ENCODE data around the gene KCNF1.

Gene KCNF1

DNA sequence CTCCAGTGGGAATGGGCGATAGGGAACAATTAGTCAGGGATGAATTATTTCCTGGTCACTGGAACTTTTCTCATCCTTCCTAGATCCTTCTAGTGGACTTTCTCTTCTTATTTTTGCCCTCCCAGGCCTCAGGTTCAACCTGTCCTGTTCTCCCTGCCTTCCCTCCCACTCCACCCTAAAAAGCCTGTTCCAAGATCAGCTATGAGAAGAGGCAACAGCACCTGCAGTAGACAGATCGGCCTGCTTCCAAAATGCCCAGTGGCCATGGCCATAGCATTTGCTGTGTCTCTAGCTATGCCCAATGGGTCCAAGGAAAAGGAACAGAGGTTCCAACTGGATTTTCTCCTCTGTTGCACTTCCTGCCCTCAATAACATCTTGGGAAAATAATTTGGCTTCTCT is 16.5 kb upstream of the KCNF1 start:
- DNase-seq (ENCODE audit: low read depth, low spot score): no peak
- Histone ChIP-seq H3K9ac (ENCODE audit: insufficient read length, low read depth) (no peak overlapping the region), H3K36me3 (ENCODE audit: insufficient read depth, insufficient read length, low read length) (no peaks in the 10 kb centered on the region), H3K9me3 (ENCODE audit: insufficient read depth, low read length) (peaks cover 5% of the 10 kb centered on the region; the same call in 1 of the 2 replicates), H3K4me1 (ENCODE audit: insufficient read depth, insufficient read length) (no peaks in the 10 kb centered on the region), H3K27me3 (ENCODE audit: insufficient read depth, insufficient read length) (no peaks in the 10 kb centered on the region), H3K4me3 (ENCODE audit: insufficient read length, low read depth) (no peak overlapping the region)
- TF ChIP-seq SUZ12 (IDR thresholded peaks at IDR 0.05; ENCODE audit: extremely low read depth, insufficient read depth, insufficient read length): no peak
- TF ChIP-seq YY1 (IDR thresholded peaks at IDR 0.05; ENCODE audit: insufficient read depth, insufficient read length): no peak
- TF ChIP-seq ZNF274 (IDR thresholded peaks at IDR 0.05; ENCODE audit: low read depth, low read length): no peak

DNA sequence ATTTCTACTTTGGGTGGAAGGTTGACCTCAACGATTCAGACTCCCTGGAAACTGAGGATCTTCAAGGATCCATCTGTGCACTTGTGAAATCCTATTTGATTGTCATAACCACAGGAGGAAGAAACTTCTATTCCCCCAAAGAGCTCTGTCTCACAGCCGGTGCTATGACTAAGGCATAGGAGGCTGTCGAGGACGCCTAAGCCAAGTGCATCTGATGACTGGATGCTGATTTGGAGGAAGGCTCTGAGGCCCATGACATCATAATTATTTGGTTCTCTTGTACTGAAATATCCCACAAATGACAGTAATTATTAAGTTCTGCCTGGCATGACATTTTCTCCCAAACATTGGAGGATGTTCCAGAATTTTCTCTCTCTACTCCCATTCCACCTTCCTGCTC is 13.8 kb upstream of the KCNF1 start:
- Histone ChIP-seq H3K27me3 (ENCODE audit: insufficient read depth, insufficient read length) (no peaks in the 10 kb centered on the region), H3K4me1 (ENCODE audit: insufficient read depth, insufficient read length) (peaks cover 2% of the 10 kb centered on the region), H3K4me3 (ENCODE audit: insufficient read length, low read depth) (no peak overlapping the region), H3K36me3 (ENCODE audit: insufficient read depth, insufficient read length, low read length) (no peaks in the 10 kb centered on the region), H3K9me3 (ENCODE audit: insufficient read depth, low read length) (peaks cover 5% of the 10 kb centered on the region; the same call in 1 of the 2 replicates), H3K9ac (ENCODE audit: insufficient read length, low read depth) (no peak overlapping the region)
- DNase-seq (ENCODE audit: low read depth, low spot score): no peak
- TF ChIP-seq YY1 (IDR thresholded peaks at IDR 0.05; ENCODE audit: insufficient read depth, insufficient read length): no peak
- no peak for TF ChIP-seq SUZ12 (IDR thresholded peaks at IDR 0.05; ENCODE audit: extremely low read depth, insufficient read depth, insufficient read length)
- no peak for TF ChIP-seq ZNF274 (IDR thresholded peaks at IDR 0.05; ENCODE audit: low read depth, low read length)

DNA sequence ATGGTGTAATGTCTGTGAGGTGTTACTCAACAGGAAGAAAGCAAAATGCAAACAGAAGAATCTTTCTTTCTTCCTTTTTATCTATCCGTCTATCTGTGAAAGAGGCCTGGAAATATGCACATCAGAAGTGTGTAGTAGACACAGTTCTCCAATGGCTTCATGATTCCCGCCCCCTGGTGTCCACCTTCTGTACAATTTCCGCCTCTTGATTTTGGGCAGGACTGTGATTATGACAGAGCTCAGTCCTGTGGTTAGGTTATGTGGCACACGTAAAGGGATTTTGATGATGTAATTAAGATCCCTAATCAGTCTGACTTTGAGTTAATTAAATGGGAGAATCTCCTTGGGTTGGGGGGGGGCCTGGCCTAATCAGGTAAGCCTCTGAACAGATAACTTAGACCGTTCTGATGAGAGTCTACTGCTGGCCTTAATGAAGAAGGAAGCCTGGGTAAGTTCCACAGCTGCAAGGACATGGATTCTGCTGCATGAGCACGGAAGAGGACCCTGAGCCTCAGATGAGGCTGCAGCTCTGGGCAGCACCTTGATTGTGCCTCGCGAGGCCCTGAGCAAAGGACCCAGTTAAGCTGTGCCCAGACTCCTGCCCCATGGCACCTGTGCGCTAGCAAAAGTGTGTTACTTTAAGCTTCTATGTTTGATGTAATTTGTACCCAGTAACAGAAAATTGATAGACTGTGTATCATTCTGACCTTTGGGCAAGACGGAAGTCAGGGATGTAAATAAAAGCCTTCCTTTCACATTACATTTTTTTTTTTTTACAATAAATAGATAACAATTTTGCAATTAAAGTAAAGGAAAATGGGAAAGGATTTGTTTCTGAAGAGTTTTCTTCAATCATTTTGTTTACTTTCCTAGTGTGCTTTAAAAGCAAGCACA is 11.3 kb upstream of the KCNF1 start:
- Histone ChIP-seq H3K9ac (ENCODE audit: insufficient read length, low read depth) (no peak overlapping the region), H3K4me1 (ENCODE audit: insufficient read depth, insufficient read length) (peaks cover 2% of the 10 kb centered on the region), H3K27me3 (ENCODE audit: insufficient read depth, insufficient read length) (no peaks in the 10 kb centered on the region), H3K36me3 (ENCODE audit: insufficient read depth, insufficient read length, low read length) (no peaks in the 10 kb centered on the region), H3K4me3 (ENCODE audit: insufficient read length, low read depth) (no peak overlapping the region), H3K9me3 (ENCODE audit: insufficient read depth, low read length) (peaks cover 5% of the 10 kb centered on the region; the same call in 1 of the 2 replicates)
- no peak for TF ChIP-seq SUZ12 (IDR thresholded peaks at IDR 0.05; ENCODE audit: extremely low read depth, insufficient read depth, insufficient read length)
- no peak for TF ChIP-seq YY1 (IDR thresholded peaks at IDR 0.05; ENCODE audit: insufficient read depth, insufficient read length)
- no peak for TF ChIP-seq ZNF274 (IDR thresholded peaks at IDR 0.05; ENCODE audit: low read depth, low read length)
- no peak for DNase-seq (ENCODE audit: low read depth, low spot score)

- DNase-seq (ENCODE audit: low read depth, low spot score): no peak
- peaks cover 5% of the 10 kb centered on the region; the same call in 1 of the 2 replicates for H3K9me3 ChIP-seq (ENCODE audit: insufficient read depth, low read length)
- H3K36me3 ChIP-seq (ENCODE audit: insufficient read depth, insufficient read length, low read length): no peaks in the 10 kb centered on the region
- H3K27me3 ChIP-seq (ENCODE audit: insufficient read depth, insufficient read length): no peaks in the 10 kb centered on the region
- peaks cover 2% of the 10 kb centered on the region for H3K4me1 ChIP-seq (ENCODE audit: insufficient read depth, insufficient read length)
- TF ChIP-seq ZNF274 (IDR thresholded peaks at IDR 0.05; ENCODE audit: low read depth, low read length) (no peak), SUZ12 (IDR thresholded peaks at IDR 0.05; ENCODE audit: extremely low read depth, insufficient read depth, insufficient read length) (no peak)
- no peak overlapping the region for H3K4me3 ChIP-seq (ENCODE audit: insufficient read length, low read depth)
- no peak overlapping the region for H3K9ac ChIP-seq (ENCODE audit: insufficient read length, low read depth)
Measured at GRCh38 chr2:10901160-10901939, 10.4 kb upstream of the KCNF1 start.

- no peaks in the 10 kb centered on the region for H3K27me3 ChIP-seq (ENCODE audit: insufficient read depth, insufficient read length)
- no peaks in the 10 kb centered on the region for H3K36me3 ChIP-seq (ENCODE audit: insufficient read depth, insufficient read length, low read length)
- no peak overlapping the region for H3K4me3 ChIP-seq (ENCODE audit: insufficient read length, low read depth)
- TF ChIP-seq ZNF274 (IDR thresholded peaks at IDR 0.05; ENCODE audit: low read depth, low read length): no peak
- TF ChIP-seq YY1 (IDR thresholded peaks at IDR 0.05; ENCODE audit: insufficient read depth, insufficient read length): no peak
- TF ChIP-seq SUZ12 (IDR thresholded peaks at IDR 0.05; ENCODE audit: extremely low read depth, insufficient read depth, insufficient read length): no peak
- no peak overlapping the region for H3K9ac ChIP-seq (ENCODE audit: insufficient read length, low read depth)
- H3K4me1 ChIP-seq (ENCODE audit: insufficient read depth, insufficient read length): peaks cover 4% of the 10 kb centered on the region
- H3K9me3 ChIP-seq (ENCODE audit: insufficient read depth, low read length): peaks cover 3% of the 10 kb centered on the region; the same call in 1 of the 2 replicates
- no peak for DNase-seq (ENCODE audit: low read depth, low spot score)
Measured at GRCh38 chr2:10903861-10904210, 7.9 kb upstream of the KCNF1 start.

DNA sequence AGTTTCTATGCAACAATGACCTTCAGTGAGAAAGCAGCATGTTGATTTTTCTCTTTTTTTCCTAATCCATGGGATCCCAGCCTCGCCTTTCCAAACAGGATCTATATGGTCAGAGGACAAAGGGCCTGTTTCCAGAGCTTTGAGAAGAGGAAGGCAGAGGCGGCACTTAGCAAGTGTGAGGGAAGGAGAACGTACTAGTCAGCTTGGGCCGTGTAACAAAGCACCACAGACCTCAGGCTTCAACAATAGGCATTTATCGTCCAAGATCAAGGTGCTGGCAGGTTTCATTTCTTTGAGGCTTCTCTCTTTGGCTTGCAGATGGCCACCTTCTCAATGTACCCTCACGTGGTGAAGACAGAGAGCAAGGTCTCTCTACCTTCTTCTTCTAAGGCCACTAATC is 7.3 kb upstream of the KCNF1 start:
- no peaks in the 10 kb centered on the region for H3K36me3 ChIP-seq (ENCODE audit: insufficient read depth, insufficient read length, low read length)
- H3K9me3 ChIP-seq (ENCODE audit: insufficient read depth, low read length): no peaks in the 10 kb centered on the region; the same call in 1 of the 2 replicates
- H3K4me3 ChIP-seq (ENCODE audit: insufficient read length, low read depth): no peak overlapping the region
- TF ChIP-seq ZNF274 (IDR thresholded peaks at IDR 0.05; ENCODE audit: low read depth, low read length) (no peak), SUZ12 (IDR thresholded peaks at IDR 0.05; ENCODE audit: extremely low read depth, insufficient read depth, insufficient read length) (no peak), YY1 (IDR thresholded peaks at IDR 0.05; ENCODE audit: insufficient read depth, insufficient read length) (no peak)
- no peak for DNase-seq (ENCODE audit: low read depth, low spot score)
- no peaks in the 10 kb centered on the region for H3K27me3 ChIP-seq (ENCODE audit: insufficient read depth, insufficient read length)
- no peak overlapping the region for H3K9ac ChIP-seq (ENCODE audit: insufficient read length, low read depth)
- H3K4me1 ChIP-seq (ENCODE audit: insufficient read depth, insufficient read length): peaks cover 7% of the 10 kb centered on the region
